CD1c-positive myeloid dendritic cell (primary cell): ENCODE measurements around the gene CC2D2B.
A peak's percentile ranks its signal among the peaks of the same experiment; 100 is the strongest.
"Not testable (repeated sequence)": the region's sequence is repeated elsewhere in the genome, so short reads cannot be mapped to it uniquely, and the experiment has no call there.

Experiments
- DNase-seq: peaks from one replicate; pipeline ENCODE4 v3.0.0-alpha.2; 2016; ENCODE audit errors: extremely low spot score

The CC2D2B gene

GRCh38 chr10:96014473-96015102, 106.8 kb downstream of the CC2D2B start:
- no peak for DNase-seq

GRCh38 chr10:96017191-96017687, 109.5 kb downstream of the CC2D2B start:
- peak; percentile 70 for DNase-seq

GRCh38 chr10:96021332-96021731, 113.6 kb downstream of the CC2D2B start:
- no peak for DNase-seq

- no peak for DNase-seq
Measured at GRCh38 chr10:96022739-96023138, 115.0 kb downstream of the CC2D2B start.

- no peak for DNase-seq
Measured at GRCh38 chr10:96023168-96023567, 115.4 kb downstream of the CC2D2B start.

GRCh38 chr10:96025566-96025965, 117.8 kb downstream of the CC2D2B start:
- peak; percentile 6 for DNase-seq

- no peak for DNase-seq
Measured at GRCh38 chr10:96034625-96035024, 126.8 kb downstream of the CC2D2B start.

- no peak for DNase-seq
Measured at GRCh38 chr10:96038476-96039387, 131.0 kb downstream of the CC2D2B start.

GRCh38 chr10:96041146-96041545, 133.4 kb downstream of the CC2D2B start:
- no peak for DNase-seq

- DNase-seq: peak; percentile 92
Measured at GRCh38 chr10:96043033-96043892, 135.5 kb downstream of the CC2D2B start, which contains the start of gene CCNJ. TSS of gene CCNJ (plus strand) at chr10:96043583. CDS start at chr10:96044394, 811 bp downstream.

- DNase-seq: peak; percentile 70
Measured at GRCh38 chr10:96043893-96044715, 136.3 kb downstream of the CC2D2B start.

- DNase-seq: peak; percentile 86
Measured at GRCh38 chr10:96044736-96045135, 137.0 kb downstream of the CC2D2B start.

GRCh38 chr10:96046546-96046945, 138.8 kb downstream of the CC2D2B start:
- no peak for DNase-seq

GRCh38 chr10:96047004-96047649, 139.4 kb downstream of the CC2D2B start:
- no peak for DNase-seq

GRCh38 chr10:96047925-96048324, 140.2 kb downstream of the CC2D2B start:
- DNase-seq: not testable (repeated sequence)

- no peak for DNase-seq
Measured at GRCh38 chr10:96049340-96049739, 141.6 kb downstream of the CC2D2B start.

- no peak for DNase-seq
Measured at GRCh38 chr10:96053985-96054384, 146.2 kb downstream of the CC2D2B start.

- no peak for DNase-seq
Measured at GRCh38 chr10:96056787-96057186, 149.0 kb downstream of the CC2D2B start.

- no peak for DNase-seq
Measured at GRCh38 chr10:96061232-96061631, 153.5 kb downstream of the CC2D2B start.

GRCh38 chr10:96072674-96073073, 164.9 kb downstream of the CC2D2B start:
- no peak for DNase-seq
